HG03342 (cell line): ENCODE measurements around the gene HIRIP3.

Source experiments
- ATAC-seq: cut with Tn5 transposase; IDR thresholded peaks from one replicate; pipeline ENCODE4 v1.9.1; 2021; ENCODE audit warnings: mild to moderate bottlenecking, moderate library complexity; ENCODE audit not compliant: unreplicated experiment

HIRIP3 gene

DNA sequence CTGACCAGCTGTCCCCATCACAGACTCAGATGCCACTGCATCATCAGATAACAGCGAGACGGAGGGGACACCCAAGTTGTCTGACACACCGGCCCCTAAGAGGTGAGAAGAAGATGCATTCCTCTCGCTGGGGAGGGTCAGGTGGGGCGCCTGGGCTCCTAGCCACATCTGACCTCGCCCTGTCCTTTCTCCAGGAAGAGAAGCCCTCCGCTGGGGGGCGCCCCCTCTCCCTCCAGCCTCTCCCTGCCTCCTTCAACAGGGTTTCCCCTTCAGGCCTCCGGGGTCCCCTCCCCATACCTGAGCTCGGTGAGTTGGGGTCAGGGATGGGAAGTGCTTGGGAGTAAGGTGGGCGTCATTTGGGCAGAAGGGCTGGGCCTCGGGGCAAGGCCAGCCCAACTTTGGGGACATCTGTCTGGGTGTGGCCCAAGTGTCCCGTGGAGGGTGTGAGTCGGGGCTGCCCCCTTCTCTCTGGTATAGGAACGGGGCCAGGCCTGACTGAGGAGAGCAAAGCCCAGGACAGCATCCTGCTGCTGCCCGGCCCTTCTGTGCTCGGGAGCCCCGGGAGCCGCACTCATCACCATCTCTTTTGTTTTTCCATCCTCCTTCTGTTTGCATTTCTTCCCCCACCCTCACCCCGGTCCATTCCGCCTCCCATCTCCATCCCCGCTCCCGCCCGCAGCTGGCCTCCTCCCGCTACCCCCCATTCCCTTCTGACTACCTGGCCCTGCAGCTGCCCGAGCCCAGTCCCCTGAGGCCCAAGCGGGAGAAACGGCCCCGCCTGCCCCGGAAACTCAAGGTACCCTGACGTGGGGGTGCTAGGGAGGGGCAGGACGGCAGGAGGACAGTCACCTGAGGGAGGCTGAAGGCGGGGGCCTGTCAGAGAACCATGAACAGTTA lies 5.6 kb upstream of the HIRIP3 start:
- ATAC-seq = no peak

DNA sequence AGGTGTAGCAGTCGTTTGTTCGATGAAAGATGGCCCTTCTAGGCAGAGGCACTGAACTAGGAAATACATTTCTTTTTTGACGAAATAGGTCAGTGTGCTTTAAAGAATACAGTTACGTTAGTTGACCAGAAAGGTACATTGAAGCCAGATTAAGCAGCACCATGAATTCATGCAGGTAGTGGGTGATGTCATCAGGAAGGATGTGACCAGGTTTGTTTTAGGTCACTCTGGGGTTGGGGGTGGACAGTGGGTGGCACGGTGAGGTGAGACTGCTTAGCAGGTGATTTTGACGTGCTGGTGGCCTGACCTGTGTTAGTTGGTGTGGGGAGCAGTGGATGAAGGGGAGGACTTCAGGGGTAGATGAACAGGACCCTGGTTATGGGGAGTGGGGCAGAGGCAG lies 4.2 kb upstream of the HIRIP3 start:
- no peak for ATAC-seq

DNA sequence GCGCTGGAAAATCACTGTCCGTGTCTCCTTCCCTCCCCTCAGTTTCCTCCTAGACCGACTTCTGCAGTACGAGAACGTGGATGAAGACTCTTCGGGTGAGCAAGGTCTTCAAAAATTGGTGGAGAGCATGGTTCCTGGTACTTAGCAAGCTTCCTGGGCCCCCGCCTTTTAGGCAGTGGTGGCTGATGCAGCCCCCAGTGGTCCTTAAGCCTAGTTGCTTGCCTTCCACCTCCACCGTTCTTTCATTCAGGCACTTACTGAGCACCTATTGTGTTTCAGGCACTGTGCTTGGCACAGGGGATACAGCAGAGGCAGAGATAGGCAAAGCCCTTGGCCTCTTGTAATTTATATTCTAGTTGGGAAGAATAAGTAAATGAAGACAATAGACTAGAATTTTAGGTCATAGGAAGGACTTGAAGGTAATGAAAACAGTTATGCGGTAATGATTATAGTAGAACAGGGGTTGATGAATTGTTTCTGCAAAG lies 1.4 kb upstream of the HIRIP3 start:
- no peak for ATAC-seq

DNA sequence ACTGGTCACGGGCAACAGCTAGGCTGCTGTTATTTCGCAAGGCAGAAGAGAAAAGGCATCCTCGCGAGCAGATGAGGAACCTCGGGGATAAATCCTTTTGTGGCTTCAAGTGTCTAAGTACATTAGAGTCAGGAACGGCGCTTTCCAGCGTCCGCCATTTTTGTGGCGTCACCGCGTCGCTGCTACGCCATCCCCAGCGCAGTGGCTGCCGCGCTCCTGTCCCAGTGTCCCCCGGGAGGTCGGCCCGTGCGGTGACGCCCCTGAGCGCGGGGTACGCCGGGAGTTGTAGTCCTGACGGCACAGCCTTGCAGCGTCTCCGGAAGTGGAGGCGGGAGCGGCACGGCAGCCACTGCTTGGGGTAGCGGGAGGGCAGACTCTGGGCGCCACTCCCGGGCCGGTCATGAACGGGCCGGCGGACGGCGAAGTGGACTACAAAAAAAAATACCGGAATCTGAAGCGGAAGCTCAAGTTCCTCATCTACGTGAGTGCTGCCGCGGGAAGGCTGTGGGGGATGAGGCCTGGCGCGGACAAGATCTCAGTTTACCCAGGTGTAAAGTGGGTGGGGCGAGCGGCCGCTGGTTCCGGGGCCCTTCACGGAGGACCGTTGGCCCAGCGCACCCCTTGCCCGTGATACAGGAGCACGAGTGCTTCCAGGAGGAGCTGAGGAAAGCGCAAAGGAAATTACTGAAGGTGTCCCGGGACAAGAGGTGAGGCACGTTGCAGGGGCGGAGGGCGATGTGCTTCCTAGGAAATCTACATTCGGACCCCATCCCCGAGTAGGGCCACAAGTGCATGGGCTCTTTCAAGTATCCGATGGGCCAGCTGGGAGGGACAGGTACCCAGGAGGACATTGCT lies 721 bp upstream of the HIRIP3 start, which contains the start of gene INO80E:
Gene INO80E (plus strand): TSS at position 331 of the 855 bp plus-strand sequence. CDS start 70 bp downstream, at position 401.
- ATAC-seq = peak; percentile 90

DNA sequence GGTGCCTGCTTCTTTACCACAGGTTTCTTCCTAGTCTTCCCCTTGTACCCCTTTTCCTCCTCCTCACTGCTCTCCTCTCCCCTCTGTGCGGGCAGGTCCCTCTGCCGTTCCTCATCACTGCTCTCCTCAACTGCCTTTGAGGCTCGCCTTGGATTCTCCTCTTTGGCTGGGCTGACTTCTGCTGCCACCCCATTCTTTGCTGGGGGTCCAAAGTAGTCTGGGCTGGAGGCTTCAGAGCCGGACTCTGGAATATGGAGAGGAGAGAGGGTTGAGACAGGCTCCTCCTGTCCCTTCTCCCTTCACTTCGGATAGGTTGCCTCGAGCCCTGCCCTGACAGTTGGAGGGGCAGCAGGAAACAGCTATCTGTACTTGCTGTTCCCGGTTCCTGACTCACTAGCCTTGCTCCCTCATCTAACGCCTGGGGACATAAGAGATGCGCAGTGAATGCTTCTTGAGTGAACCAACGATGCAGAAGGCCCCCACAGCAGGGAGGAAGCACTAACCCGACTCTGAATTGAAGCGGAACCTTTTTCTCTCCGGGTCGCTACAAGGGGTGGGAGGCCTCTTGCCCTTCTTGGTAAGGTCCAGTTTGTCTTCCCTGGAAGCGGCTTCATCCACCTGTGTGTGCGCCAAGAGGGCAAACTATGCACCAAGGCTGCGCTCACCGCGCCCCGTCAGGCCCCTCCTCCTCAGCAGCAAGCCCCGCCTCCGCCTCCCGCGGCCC lies 655 bp downstream of the HIRIP3 start:
- ATAC-seq = peak; percentile 19

DNA sequence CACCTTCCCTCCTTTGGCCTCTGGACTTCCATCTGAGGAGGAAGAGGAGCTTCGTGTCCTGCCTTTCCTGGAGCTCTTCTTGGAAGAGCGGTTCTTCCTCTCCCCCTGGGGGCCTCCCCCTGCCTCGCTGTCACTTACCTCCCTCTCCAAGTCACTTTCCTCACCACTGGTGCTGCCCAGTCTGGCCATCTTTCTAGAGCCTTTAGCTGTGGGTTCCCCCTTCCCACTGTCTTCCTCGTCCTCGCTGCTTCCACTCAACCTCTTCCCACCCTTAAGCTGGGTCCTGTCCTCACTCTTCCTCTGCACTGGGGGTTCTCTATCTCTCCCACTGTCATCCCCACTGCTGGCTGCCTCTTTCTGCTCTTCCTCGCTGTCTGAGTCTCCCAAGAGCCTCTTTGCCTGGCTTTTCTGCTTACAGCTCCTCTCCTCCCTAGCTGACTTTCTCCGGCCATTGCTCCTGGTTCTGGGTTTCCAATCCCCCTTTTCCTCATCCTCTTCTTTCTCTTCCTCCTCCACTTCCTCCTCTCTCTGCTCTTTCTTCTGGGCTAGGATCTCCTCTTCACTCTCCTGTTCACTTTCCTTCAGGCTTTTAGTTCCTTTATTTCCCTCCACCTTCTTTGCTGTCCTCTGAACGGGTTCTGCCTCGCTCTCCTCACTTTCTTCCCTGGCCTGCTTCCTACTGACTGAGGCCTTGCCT lies 1.4 kb downstream of the HIRIP3 start:
- ATAC-seq = no peak

DNA sequence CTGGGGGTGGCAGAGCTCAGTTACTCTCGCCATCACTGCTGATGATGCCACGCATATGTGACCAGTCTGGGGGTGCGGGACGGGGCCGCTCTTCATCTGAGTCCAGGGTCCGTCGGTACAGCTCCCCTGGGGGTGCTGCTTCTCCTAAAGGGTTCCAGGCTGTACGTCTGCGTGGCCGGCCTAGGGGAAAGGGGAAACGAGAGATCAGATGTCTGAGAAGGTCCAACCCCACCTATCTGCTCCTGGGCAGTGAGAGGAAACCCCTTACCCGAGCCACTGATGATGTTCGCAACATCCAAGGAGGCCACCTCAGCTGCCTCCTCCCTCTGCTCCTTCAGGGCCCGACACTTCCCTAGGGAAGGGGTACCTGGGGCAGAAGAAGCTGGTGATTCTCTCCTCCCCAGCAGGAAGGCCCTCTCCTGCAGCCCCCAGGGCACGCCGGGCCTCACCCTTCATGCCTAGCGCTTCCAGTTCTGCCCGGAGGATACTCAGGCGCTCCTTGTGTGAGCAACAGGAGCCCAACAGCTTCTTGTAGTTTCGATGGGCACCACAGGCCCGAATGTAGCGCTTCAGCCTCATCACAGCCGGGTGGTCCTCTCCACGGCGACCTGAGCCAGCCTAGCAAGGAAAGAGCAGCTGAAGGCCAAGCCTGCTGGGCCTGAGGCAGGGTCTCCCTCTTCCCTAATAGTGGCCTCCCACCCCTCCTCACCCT lies 2.1 kb downstream of the HIRIP3 start:
- no peak for ATAC-seq

DNA sequence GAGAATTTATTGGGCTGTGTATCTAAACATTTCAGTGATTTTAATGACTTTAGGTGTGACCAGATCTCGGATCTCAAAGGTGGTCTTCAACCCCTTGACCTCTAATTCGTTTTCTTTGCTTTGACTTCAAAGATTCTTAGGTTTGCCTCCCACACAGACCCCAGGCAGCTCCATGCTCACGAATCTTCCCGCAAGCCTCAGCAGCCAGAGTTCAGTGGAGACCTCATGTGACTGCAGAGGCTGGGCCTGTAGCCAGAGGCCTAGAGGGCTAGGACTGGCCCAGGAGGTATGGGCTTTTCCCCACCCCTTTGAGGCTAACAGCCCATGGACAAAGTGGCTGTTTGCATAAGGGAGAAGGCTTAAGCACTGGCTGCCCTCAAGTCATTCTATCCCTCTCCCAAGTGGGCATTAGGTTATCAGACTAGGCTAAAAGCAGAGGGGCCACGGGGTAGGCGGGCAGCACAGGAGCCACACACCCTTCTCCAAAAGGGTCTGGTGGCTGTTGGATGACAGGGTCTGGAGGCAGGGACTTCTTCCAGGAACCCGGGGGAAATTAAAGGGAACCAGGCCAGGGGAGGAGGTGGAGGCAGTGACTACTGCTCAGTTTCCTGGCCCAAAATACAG lies 3.0 kb downstream of the HIRIP3 start:
- no peak for ATAC-seq

DNA sequence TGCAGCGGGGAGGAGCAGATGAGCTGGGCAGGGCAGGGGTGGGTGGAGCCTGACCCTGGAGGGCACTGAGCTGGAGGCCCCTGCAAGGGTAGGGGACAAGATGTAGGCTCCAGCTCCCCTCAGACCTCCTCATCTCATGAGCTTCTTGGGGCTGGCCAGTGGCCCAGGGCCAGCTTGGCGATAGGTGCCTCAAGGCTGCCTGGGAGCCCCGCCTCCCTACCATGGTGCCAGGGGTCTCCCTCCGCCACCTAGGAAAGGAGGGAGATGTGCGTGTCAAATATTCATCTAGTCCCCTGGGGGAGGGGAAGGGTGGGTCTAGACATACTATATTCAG lies 3.9 kb downstream of the HIRIP3 start:
- ATAC-seq = no peak

DNA sequence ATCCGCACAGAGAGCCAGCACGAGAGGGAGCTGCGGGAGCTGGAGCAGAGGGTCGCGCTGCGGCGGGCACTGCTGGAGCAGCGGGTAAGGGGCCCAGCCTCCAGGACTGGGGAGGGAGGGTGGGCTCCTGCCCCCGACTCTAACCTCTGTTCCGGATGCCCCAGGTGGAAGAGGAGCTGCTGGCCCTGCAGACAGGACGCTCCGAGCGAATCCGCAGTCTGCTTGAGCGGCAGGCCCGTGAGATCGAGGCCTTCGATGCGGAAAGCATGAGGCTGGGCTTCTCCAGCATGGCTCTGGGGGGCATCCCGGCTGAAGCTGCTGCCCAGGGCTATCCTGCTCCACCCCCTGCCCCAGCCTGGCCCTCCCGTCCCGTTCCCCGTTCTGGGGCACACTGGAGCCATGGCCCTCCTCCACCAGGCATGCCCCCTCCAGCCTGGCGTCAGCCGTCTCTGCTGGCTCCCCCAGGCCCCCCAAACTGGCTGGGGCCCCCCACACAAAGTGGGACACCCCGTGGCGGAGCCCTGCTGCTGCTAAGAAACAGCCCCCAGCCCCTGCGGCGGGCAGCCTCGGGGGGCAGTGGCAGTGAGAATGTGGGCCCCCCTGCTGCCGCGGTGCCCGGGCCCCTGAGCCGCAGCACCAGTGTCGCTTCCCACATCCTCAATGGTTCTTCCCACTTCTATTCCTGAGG lies 4.4 kb downstream of the HIRIP3 start:
- ATAC-seq = no peak

DNA sequence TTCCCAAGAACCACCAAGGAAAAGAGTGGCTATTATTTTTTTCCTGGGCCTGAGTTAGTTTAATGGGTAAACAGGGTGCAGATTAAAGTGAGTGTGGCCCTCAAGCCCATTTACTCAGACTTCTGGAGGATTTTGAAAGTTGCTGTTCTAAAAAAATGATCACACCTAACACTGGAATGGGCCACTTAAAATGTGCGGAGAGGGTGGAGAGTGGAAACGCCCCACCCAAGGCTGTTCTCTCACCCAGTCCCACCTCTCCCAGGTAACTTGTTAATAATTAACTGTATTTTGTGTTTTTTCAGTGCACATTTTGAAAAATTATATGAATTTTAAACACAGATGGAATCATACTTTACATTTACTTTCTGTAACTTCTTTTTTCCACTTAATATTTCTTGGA lies 5.4 kb downstream of the HIRIP3 start:
- ATAC-seq = no peak

DNA sequence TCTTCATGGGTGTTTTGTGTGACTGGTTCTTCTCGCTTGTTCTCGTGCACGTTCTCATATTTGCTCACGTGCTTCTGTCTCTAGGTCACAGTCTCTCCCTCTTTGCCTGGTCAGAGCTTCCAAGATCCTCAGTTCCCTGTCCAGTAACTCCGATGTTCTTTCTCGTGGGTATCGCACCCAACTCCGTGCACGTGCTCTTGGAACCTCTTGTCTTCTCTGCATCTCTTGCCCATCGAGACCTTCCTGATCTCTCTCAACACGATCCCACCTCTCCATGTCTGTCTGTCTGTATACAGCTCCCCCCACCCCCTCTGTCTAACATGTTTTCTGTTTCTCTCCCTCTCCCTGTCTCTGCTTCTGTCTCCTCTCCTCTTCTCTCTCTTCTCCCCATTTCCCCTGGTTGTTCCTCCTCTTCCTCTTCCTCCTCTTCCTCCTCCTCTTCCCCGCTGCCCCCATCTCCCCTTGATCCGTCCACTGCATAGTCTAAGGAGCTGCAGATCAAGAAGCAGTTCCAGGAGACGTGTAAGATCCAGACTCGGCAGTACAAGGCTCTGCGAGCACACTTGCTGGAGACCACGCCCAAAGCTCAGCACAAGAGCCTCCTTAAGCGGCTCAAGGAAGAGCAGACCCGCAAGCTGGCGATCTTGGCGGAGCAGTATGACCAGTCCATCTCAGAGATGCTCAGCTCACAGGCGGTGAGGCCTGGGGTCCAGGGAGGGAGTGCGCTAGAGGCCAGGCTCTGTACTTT lies 6.1 kb downstream of the HIRIP3 start:
- no peak for ATAC-seq

DNA sequence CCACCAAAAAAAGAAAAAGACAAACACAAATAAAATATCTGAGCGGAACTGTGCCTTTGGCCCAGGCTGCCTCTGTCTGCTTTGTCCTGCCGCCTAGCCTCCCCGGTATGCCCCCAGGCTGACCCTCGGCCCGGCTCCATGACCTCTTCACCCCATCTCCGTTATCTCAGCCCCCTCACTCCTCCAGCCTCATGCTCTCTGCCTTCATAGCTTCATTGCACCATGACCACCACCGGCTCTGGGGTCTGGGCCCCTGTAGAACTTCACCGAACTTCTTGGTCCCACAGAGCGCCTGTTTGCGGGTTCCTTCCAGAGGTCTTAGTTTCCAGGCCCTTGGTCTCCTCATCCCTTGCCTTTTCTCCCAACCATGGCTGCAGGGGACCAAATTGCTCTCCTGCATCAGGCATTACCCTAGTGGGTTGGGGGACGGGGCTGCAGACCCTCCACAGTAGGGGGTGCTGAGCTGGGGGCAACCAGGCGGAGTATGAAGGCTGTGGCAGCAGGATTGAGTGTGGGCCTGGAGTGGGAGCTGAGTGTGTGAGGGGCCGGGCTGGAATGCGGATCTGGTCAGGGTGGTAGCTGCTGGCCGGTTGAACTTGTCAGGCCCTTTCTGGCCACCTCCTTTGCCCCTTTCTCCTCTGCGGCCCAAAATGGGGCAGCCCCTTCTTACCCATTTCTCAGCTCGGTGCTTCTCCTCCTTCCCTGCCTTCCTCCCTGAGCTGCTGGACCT lies 6.9 kb downstream of the HIRIP3 start:
- ATAC-seq = no peak

DNA sequence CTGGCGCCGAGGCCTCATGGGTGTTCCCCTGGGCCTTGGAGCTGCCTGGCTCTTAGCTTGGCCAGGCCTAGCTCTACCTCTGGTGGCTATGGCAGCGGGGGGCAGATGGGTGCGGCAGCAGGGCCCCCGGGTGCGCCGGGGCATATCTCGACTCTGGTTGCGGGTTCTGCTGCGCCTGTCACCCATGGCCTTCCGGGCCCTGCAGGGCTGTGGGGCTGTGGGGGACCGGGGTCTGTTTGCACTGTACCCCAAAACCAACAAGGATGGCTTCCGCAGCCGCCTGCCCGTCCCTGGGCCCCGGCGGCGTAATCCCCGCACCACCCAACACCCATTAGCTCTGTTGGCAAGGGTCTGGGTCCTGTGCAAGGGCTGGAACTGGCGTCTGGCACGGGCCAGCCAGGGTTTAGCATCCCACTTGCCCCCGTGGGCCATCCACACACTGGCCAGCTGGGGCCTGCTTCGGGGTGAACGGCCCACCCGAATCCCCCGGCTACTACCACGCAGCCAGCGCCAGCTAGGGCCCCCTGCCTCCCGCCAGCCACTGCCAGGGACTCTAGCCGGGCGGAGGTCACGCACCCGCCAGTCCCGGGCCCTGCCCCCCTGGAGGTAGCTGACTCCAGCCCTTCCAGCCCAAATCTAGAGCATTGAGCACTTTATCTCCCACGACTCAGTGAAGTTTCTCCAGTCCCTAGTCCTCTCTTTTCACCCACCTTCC lies 7.9 kb downstream of the HIRIP3 start:
- ATAC-seq = no peak

DNA sequence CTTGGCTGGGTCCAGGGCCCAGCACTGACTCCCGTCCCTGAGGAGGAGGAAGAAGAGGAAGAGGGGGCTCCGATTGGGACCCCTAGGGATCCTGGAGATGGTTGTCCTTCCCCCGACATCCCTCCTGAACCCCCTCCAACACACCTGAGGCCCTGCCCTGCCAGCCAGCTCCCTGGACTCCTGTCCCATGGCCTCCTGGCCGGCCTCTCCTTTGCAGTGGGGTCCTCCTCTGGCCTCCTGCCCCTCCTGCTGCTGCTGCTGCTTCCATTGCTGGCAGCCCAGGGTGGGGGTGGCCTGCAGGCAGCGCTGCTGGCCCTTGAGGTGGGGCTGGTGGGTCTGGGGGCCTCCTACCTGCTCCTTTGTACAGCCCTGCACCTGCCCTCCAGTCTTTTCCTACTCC lies 8.5 kb downstream of the HIRIP3 start:
- ATAC-seq = no peak

DNA sequence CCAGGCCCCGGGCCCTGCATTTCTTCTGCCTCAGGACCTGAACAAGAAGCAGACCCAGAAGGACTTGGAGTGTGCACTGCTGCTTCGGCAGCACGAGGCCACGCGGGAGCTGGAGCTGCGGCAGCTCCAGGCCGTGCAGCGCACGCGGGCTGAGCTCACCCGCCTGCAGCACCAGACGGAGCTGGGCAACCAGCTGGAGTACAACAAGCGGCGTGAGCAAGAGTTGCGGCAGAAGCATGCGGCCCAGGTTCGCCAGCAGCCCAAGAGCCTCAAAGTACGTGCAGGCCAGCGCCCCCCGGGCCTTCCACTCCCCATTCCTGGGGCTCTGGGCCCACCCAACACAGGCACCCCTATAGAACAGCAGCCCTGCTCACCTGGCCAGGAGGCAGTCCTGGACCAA lies 9.2 kb downstream of the HIRIP3 start:
- ATAC-seq = no peak

DNA sequence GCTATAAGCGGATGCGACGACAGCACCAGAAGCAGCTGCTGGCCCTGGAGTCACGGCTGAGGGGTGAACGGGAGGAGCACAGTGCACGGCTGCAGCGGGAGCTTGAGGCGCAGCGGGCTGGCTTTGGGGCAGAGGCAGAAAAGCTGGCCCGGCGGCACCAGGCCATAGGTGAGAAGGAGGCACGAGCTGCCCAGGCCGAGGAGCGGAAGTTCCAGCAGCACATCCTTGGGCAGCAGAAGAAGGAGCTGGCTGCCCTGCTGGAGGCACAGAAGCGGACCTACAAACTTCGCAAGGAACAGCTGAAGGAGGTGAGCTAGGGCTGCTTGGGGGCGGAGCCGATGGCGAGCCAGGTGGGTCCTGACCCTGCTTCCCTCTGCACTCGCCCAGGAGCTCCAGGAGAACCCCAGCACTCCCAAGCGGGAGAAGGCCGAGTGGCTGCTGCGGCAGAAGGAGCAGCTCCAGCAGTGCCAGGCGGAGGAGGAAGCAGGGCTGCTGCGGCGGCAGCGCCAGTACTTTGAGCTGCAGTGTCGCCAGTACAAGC lies 10.1 kb downstream of the HIRIP3 start:
- no peak for ATAC-seq
